Measurements from ENCODE around the gene ZCWPW2. TPM values are rescaled to one million over a fixed set of nuclear protein-coding genes. Genes with fewer than 3 reads are reported as not detected.

The ZCWPW2 gene
- total and polyA plus RNA-seq, 2 of the 4 experiments (the other 2 are of a cell fraction), result 0.18 to 0.24 TPM

- Histone ChIP-seq H4K20me1 (ENCODE audit: insufficient read depth, low read length) (no peaks in the 10 kb centered on the region), H2BK120ac (ENCODE audit: low read depth, low read length) (no peak overlapping the region), H3K4me3 (ENCODE audit: insufficient read depth, low read depth, low read length) (no peak overlapping the region), H3K9me1 (ENCODE audit: insufficient read depth, low read length) (no peaks in the 10 kb centered on the region), H2AFZ (replicated peaks; ENCODE audit: low read length, poor library complexity) (no peak overlapping the region), H3K56ac (ENCODE audit: extremely low read depth, insufficient read depth, low read length) (no peak overlapping the region), H3K23ac (ENCODE audit: low read depth, low read length) (no peak overlapping the region), H2AK9ac (replicated peaks; ENCODE audit: low read depth, low read length, poor library complexity) (no peak overlapping the region), H3K4me2 (ENCODE audit: low read depth, low read length) (no peak overlapping the region), H3K9ac (ENCODE audit: low read depth, low read length) (no peak overlapping the region), H2BK15ac (ENCODE audit: low read depth, low read length) (no peak overlapping the region), H4K91ac (ENCODE audit: insufficient read depth, low read depth, low read length) (no peak overlapping the region), H4K8ac (ENCODE audit: low read depth in 2 of 2, low read length in 2 of 2) (no peak overlapping the region), H3K27me3 (ENCODE audit: control insufficient read depth, insufficient read depth, low read length) (no peaks in the 10 kb centered on the region), H4K5ac (ENCODE audit: low read depth, low read length) (no peak overlapping the region), H3K36me3 (ENCODE audit: control insufficient read depth, insufficient read depth, low read length) (no peaks in the 10 kb centered on the region), H3K18ac (ENCODE audit: low read depth, low read length) (no peak overlapping the region), H2BK20ac (ENCODE audit: low read depth, low read length) (no peak overlapping the region), H3K14ac (replicated peaks; ENCODE audit: low read depth, low read length) (no peak overlapping the region), H3K4me1 (ENCODE audit: control insufficient read depth, insufficient read depth, low read length) (no peaks in the 10 kb centered on the region), H3K27ac (ENCODE audit: insufficient read depth, low read length) (no peak overlapping the region), H2BK5ac (ENCODE audit: low read depth, low read length, poor library complexity, severe bottlenecking) (no peak overlapping the region), H2AK5ac (ENCODE audit: low read depth, low read length) (no peak overlapping the region), H3K79me1 (ENCODE audit: low read depth in 1 of 2, low read length in 2 of 2) (no peaks in the 10 kb centered on the region), H3K9me3 (ENCODE audit: control insufficient read depth, insufficient read depth, low read length) (no peaks in the 10 kb centered on the region), H3K4ac (ENCODE audit: low read depth, low read length) (no peak overlapping the region)
- dilution Hi-C loops (cut with HindIII; ENCODE audit: low sequenced_read_pairs, unreplicated experiment), result no loop called here
- CTCF ChIA-PET, result no interaction called here
- no peak for DNase-seq
- in situ Hi-C loops (cut with MboI; ENCODE audit: low sequenced_read_pairs), result no loop called here
- BruUV-seq (replicated peaks), result no TSS peak
- ATAC-seq (ENCODE audit: low read depth), result no peak
- WGBS, 2 experiments (ENCODE audit: extremely low coverage in 2 of 2, insufficient read length in 1 of 2), result no CpG with 5 or more reads among the region's 1 CpG
- POLR2A ChIA-PET (ENCODE audit: unreplicated experiment), result no interaction called here
- no peak for TF ChIP-seq BHLHE40 (IDR thresholded peaks at IDR 0.05; ENCODE audit: low read depth, low read length)
- TF ChIP-seq ELK1 (IDR thresholded peaks at IDR 0.05; ENCODE audit: borderline replicate concordance, low read depth, low read length), result no peak
- no peak for TF ChIP-seq NFE2L2 (IDR thresholded peaks at IDR 0.05; ENCODE audit: low read depth, low read length)
- no peak for TF ChIP-seq USF2 (IDR thresholded peaks at IDR 0.05; ENCODE audit: low read depth, low read length)
- no peak for TF ChIP-seq CHD1 (IDR thresholded peaks at IDR 0.05; ENCODE audit: low read depth, low read length)
- no peak for TF ChIP-seq MAFK (IDR thresholded peaks at IDR 0.05; ENCODE audit: low read depth, low read length)
- TF ChIP-seq RFX5 (IDR thresholded peaks at IDR 0.05; ENCODE audit: low read depth, low read length), result no peak
- TF ChIP-seq POLR2A (IDR thresholded peaks at IDR 0.05; ENCODE audit: low read depth, low read length), result no peak
- no peak for TF ChIP-seq MAZ (IDR thresholded peaks at IDR 0.05; ENCODE audit: borderline replicate concordance, low read depth, low read length)
- no peak for TF ChIP-seq RCOR1 (IDR thresholded peaks at IDR 0.05; ENCODE audit: insufficient replicate concordance, low read length)
- no peak for TF ChIP-seq RAD21 (IDR thresholded peaks at IDR 0.05; ENCODE audit: low read length)
- TF ChIP-seq CEBPB (IDR thresholded peaks at IDR 0.05; ENCODE audit: low read depth, low read length), result no peak
- no peak for TF ChIP-seq MXI1 (IDR thresholded peaks at IDR 0.05; ENCODE audit: borderline replicate concordance, low read depth, low read length)
- intact Hi-C loops (cut with micrococcal nuclease), result no loop called here
These were observed 40.5 kb downstream of the ZCWPW2 start for GRCh38 chr3:28388978-28389377.

Data from IMR-90 (cell line).